ENCODE results near the gene ULK4. TPM values are rescaled to one million over a fixed set of nuclear protein-coding genes. Genes with fewer than 3 reads are reported as not detected.
"Not testable (repeated sequence)": the region's sequence is repeated elsewhere in the genome, so short reads cannot be mapped to it uniquely, and the experiment has no call there.

ULK4 gene
- polyA plus RNA-seq, 4 donors = 1.1 to 2.8 (median 1.8) TPM

DNA sequence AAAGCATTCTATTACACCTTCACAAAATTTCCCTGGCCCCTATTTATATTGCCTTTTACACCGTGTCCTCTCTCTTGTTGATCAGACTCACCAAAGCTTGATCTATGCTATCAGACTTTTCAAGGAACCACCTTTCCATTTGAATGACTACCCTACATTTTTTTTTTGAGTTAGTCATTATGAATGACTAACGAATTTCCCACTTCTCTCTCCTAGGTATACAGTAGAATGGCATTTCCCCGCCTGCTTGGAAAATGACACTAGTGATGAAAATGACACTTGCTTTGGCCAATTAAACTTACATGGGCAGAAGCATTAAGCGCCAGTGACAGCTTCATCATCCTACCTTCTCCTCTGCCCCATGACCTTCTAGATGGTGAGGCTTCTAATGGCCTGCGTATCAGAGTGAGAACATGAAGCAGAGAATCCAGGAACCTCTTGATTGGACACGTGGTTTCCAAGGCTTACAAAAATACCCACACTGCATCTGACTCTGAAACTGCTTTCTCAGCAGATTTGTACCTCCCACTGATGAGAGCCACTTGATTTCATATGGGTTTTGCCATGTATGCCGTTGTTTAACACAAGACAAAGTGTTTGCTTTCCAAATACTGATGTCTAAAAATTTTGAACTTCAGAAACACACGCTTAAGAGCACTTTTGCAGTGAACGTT, 392.1 kb downstream of the ULK4 start:
- Histone ChIP-seq H3K27ac (ENCODE audit: low read depth in 1 of 3, low read length in 2 of 3) (no peak overlapping the region), H3K4me1 (ENCODE audit: control insufficient read depth in 3 of 3, insufficient read depth in 2 of 3, low read depth in 1 of 3, low read length in 2 of 3) (no peaks in the 10 kb centered on the region), H3K4me3 (ENCODE audit: low read depth in 1 of 3, low read length in 3 of 3) (no peak overlapping the region), H3K36me3 (ENCODE audit: control insufficient read depth in 3 of 3, insufficient read depth in 2 of 3, low read depth in 1 of 3, low read length in 3 of 3) (no peaks in the 10 kb centered on the region), H3K9me3 (ENCODE audit: control insufficient read depth in 2 of 2, insufficient read depth in 1 of 2, low read depth in 1 of 2, low read length in 1 of 2) (no peaks in the 10 kb centered on the region), H3K27me3 (ENCODE audit: control insufficient read depth in 3 of 3, insufficient read depth in 3 of 3, low read length in 3 of 3) (no peaks in the 10 kb centered on the region)
- FAIRE-seq (no peak), DNase-seq (no peak)
- WGBS, 3 donors = 83 to 88% (median 83%) methylated on average over 9 of the region's 9 CpGs

GRCh38 chr3:41565948-41566514, 395.9 kb downstream of the ULK4 start:
- DNase-seq (no peak), FAIRE-seq (no peak)
- Histone ChIP-seq H3K27me3 (ENCODE audit: control insufficient read depth in 3 of 3, insufficient read depth in 3 of 3, low read length in 3 of 3) (no peaks in the 10 kb centered on the region), H3K9me3 (ENCODE audit: control insufficient read depth in 2 of 2, insufficient read depth in 1 of 2, low read depth in 1 of 2, low read length in 1 of 2) (no peaks in the 10 kb centered on the region), H3K36me3 (ENCODE audit: control insufficient read depth in 3 of 3, insufficient read depth in 2 of 3, low read depth in 1 of 3, low read length in 3 of 3) (no peaks in the 10 kb centered on the region), H3K27ac (ENCODE audit: low read depth in 1 of 3, low read length in 2 of 3) (no peak overlapping the region), H3K4me1 (ENCODE audit: control insufficient read depth in 3 of 3, insufficient read depth in 2 of 3, low read depth in 1 of 3, low read length in 2 of 3) (no peaks in the 10 kb centered on the region), H3K4me3 (ENCODE audit: low read depth in 1 of 3, low read length in 3 of 3) (no peak overlapping the region)
- WGBS, 3 donors = 87 to 90% (median 88%) methylated on average over 3 of the region's 3 CpGs

DNA sequence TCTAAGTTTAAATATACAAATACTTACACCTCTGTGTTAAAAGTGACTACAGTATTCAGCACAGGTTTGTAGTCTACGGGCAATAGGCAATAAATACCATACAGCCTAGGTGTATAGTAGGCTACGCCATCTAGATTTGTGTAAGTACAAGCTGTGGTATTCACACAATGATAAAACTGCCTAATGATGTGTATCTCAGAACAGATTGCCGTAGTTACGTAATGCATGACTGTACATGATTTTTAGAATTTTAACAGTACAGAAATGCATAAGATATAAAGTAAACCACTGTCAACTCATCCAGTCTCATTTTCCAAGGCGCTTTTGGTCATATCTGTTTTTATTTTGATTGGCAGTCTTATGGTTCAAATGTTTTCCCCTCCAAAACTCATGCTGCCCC, 396.9 kb downstream of the ULK4 start:
- Histone ChIP-seq H3K4me1 (ENCODE audit: control insufficient read depth in 3 of 3, insufficient read depth in 2 of 3, low read depth in 1 of 3, low read length in 2 of 3) (no peaks in the 10 kb centered on the region), H3K9me3 (ENCODE audit: control insufficient read depth in 2 of 2, insufficient read depth in 1 of 2, low read depth in 1 of 2, low read length in 1 of 2) (no peaks in the 10 kb centered on the region), H3K27me3 (ENCODE audit: control insufficient read depth in 3 of 3, insufficient read depth in 3 of 3, low read length in 3 of 3) (no peaks in the 10 kb centered on the region), H3K4me3 (ENCODE audit: low read depth in 1 of 3, low read length in 3 of 3) (no peak overlapping the region), H3K36me3 (ENCODE audit: control insufficient read depth in 3 of 3, insufficient read depth in 2 of 3, low read depth in 1 of 3, low read length in 3 of 3) (no peaks in the 10 kb centered on the region), H3K27ac (ENCODE audit: low read depth in 1 of 3, low read length in 2 of 3) (no peak overlapping the region)
- FAIRE-seq (no peak), DNase-seq (no peak)
- WGBS, 3 donors = 95 to 97% (median 95%) methylated on average over 5 of the region's 5 CpGs

- FAIRE-seq = not testable (repeated sequence)
Observed at GRCh38 chr3:41556245-41556644, 405.7 kb downstream of the ULK4 start.

DNA sequence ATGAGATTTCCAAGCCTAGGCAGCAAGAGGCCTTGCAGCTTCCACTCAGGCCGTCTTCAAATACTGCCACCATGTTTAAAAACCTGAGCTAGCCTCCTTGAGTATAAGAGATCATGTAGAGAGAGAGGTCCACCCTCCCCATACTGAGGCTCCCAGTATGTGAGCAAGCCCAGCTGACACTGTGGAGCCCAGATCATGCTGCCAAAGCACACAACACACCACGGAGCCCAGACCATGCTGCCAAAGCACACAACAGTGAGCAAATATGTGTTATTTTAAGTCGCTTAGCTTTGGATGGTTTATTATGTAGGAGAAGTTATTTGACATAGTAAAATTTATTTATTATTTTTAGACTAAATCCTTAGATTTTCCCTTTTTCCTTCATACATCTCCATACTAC, 428.9 kb downstream of the ULK4 start:
- no peak overlapping the region for H3K4me3 ChIP-seq (ENCODE audit: low read depth in 1 of 3, low read length in 3 of 3)
- DNase-seq = no peak
- H3K27me3 ChIP-seq (ENCODE audit: control insufficient read depth in 3 of 3, insufficient read depth in 3 of 3, low read length in 3 of 3) = no peaks in the 10 kb centered on the region
- 87 to 96% (median 93%) methylated on average over 3 of the region's 3 CpGs for WGBS, 3 donors
- no peaks in the 10 kb centered on the region for H3K36me3 ChIP-seq (ENCODE audit: control insufficient read depth in 3 of 3, insufficient read depth in 2 of 3, low read depth in 1 of 3, low read length in 3 of 3)
- H3K27ac ChIP-seq (ENCODE audit: low read depth in 1 of 3, low read length in 2 of 3) = no peak overlapping the region
- no peaks in the 10 kb centered on the region for H3K9me3 ChIP-seq (ENCODE audit: control insufficient read depth in 2 of 2, insufficient read depth in 1 of 2, low read depth in 1 of 2, low read length in 1 of 2)
- FAIRE-seq = no peak
- no peaks in the 10 kb centered on the region for H3K4me1 ChIP-seq (ENCODE audit: control insufficient read depth in 3 of 3, insufficient read depth in 2 of 3, low read depth in 1 of 3, low read length in 2 of 3)

More at GRCh38 chr3:41556245-41556644, 405.7 kb downstream of the ULK4 start:
- DNase-seq; H3K4me3 ChIP-seq (ENCODE audit: low read depth in 1 of 3, low read length in 3 of 3); H3K4me1 ChIP-seq (ENCODE audit: control insufficient read depth in 3 of 3, insufficient read depth in 2 of 3, low read depth in 1 of 3, low read length in 2 of 3); H3K9me3 ChIP-seq (ENCODE audit: control insufficient read depth in 2 of 2, insufficient read depth in 1 of 2, low read depth in 1 of 2, low read length in 1 of 2); H3K36me3 ChIP-seq (ENCODE audit: control insufficient read depth in 3 of 3, insufficient read depth in 2 of 3, low read depth in 1 of 3, low read length in 3 of 3); H3K27me3 ChIP-seq (ENCODE audit: control insufficient read depth in 3 of 3, insufficient read depth in 3 of 3, low read length in 3 of 3); H3K27ac ChIP-seq (ENCODE audit: low read depth in 1 of 3, low read length in 2 of 3): not testable (repeated sequence)
- 84 to 94% (median 84%) methylated on average over 5 of the region's 5 CpGs for WGBS, 3 donors

- H3K4me1 ChIP-seq (ENCODE audit: control insufficient read depth in 3 of 3, insufficient read depth in 2 of 3, low read depth in 1 of 3, low read length in 2 of 3) = peaks cover 0 to 4% (median 0%) of the 10 kb centered on the region in 3 donors
- 87 to 94% (median 89%) methylated on average over 5 of the region's 5 CpGs for WGBS, 3 donors
- no peak for FAIRE-seq
Observed at GRCh38 chr3:41526995-41527573, 434.8 kb downstream of the ULK4 start.

DNA sequence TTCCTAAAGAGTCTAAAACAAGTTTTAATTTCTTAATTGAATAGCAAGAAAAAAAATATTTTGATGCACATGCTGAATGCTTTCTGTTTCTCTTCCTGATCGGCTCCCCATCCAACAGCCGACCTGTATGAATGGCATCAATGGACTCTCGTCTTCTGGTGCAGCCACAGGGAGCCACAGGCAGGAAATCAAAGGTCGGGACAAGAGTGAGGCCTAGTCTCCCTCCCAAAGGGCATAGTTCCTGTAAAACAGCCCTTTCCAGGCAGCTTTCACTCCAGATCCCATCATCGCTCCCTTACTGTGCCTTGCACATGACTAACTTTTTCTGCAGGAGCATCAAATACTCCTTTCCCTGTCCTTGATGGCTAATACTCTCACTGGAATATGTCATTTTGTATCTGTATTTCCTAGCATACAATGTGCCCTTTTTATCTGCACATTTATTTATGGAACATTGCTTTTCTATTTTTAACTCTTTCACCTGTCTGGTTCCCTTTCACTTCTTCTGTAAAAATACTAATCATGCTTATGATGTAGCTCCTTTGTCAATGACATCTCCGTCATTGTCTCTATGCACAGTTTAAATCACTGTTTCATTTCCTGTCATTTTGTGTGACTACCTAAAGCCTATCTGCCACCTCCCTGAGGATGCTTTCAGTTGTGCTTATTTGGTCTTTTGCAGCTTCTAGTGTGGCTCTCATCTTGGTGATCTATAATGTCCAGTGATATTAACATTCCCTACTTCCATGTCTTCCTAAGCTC, 436.4 kb downstream of the ULK4 start:
- peak; percentile 68 to 69 for DNase-seq
- no peaks in the 10 kb centered on the region for H3K27me3 ChIP-seq (ENCODE audit: control insufficient read depth in 3 of 3, insufficient read depth in 3 of 3, low read length in 3 of 3)
- FAIRE-seq = no peak
- H3K4me1 ChIP-seq (ENCODE audit: control insufficient read depth in 3 of 3, insufficient read depth in 2 of 3, low read depth in 1 of 3, low read length in 2 of 3) = peaks cover 0 to 4% (median 0%) of the 10 kb centered on the region in 3 donors
- peak overlapping the region in 1 of 3 donors; percentile 28 for H3K27ac ChIP-seq (ENCODE audit: low read depth in 1 of 3, low read length in 2 of 3)
- no peaks in the 10 kb centered on the region for H3K36me3 ChIP-seq (ENCODE audit: control insufficient read depth in 3 of 3, insufficient read depth in 2 of 3, low read depth in 1 of 3, low read length in 3 of 3)
- no peaks in the 10 kb centered on the region for H3K9me3 ChIP-seq (ENCODE audit: control insufficient read depth in 2 of 2, insufficient read depth in 1 of 2, low read depth in 1 of 2, low read length in 1 of 2)
- 26 to 63% (median 47%) methylated on average over 6 of the region's 6 CpGs for WGBS, 3 donors
- no peak overlapping the region for H3K4me3 ChIP-seq (ENCODE audit: low read depth in 1 of 3, low read length in 3 of 3)

More at GRCh38 chr3:41526995-41527573, 434.8 kb downstream of the ULK4 start:
- Histone ChIP-seq H3K9me3 (ENCODE audit: control insufficient read depth in 2 of 2, insufficient read depth in 1 of 2, low read depth in 1 of 2, low read length in 1 of 2) (no peaks in the 10 kb centered on the region), H3K4me3 (ENCODE audit: low read depth in 1 of 3, low read length in 3 of 3) (no peak overlapping the region), H3K36me3 (ENCODE audit: control insufficient read depth in 3 of 3, insufficient read depth in 2 of 3, low read depth in 1 of 3, low read length in 3 of 3) (no peaks in the 10 kb centered on the region), H3K27ac (ENCODE audit: low read depth in 1 of 3, low read length in 2 of 3) (no peak overlapping the region), H3K27me3 (ENCODE audit: control insufficient read depth in 3 of 3, insufficient read depth in 3 of 3, low read length in 3 of 3) (no peaks in the 10 kb centered on the region)
- DNase-seq = no peak

DNA sequence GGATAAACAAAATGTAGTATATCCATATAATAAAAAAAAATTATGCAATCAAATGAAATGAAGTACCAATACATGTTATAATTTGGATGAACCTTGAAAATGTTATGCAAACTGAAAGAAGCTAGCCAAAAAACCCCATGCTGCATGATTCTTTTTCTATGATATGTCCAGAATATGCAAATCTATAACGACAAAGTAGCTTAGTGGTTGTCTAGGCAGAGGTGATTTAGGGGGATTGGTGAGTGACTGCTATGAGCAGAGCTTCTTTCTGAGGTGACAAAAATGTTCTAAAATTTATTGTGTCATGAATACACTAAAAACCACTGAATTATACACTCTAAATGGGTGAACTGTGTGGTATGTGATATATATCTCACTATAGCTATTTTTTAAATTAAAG, 438.0 kb downstream of the ULK4 start:
- no peak for DNase-seq
- Histone ChIP-seq H3K36me3 (ENCODE audit: control insufficient read depth in 3 of 3, insufficient read depth in 2 of 3, low read depth in 1 of 3, low read length in 3 of 3) (no peaks in the 10 kb centered on the region), H3K9me3 (ENCODE audit: control insufficient read depth in 2 of 2, insufficient read depth in 1 of 2, low read depth in 1 of 2, low read length in 1 of 2) (no peaks in the 10 kb centered on the region), H3K27me3 (ENCODE audit: control insufficient read depth in 3 of 3, insufficient read depth in 3 of 3, low read length in 3 of 3) (no peaks in the 10 kb centered on the region), H3K4me1 (ENCODE audit: control insufficient read depth in 3 of 3, insufficient read depth in 2 of 3, low read depth in 1 of 3, low read length in 2 of 3) (peaks cover 0 to 4% (median 2%) of the 10 kb centered on the region in 3 donors), H3K4me3 (ENCODE audit: low read depth in 1 of 3, low read length in 3 of 3) (no peak overlapping the region), H3K27ac (ENCODE audit: low read depth in 1 of 3, low read length in 2 of 3) (no peak overlapping the region)
- WGBS, 3 donors = 88 to 97% (median 95%) methylated on average over 1 of the region's 1 CpG
- no peak for FAIRE-seq
